Measurements from ENCODE around the gene CNTN1. TPM values are rescaled to one million over a fixed set of nuclear protein-coding genes. Genes with fewer than 3 reads are reported as not detected.

The CNTN1 gene
- total RNA-seq, 2 experiments from 2014 or later: not detected

GRCh38 chr12:40837891-40838429 lies 145.7 kb downstream of the CNTN1 start:
- H3K4me1 Mint-ChIP-seq (ENCODE audit: low read depth): no peaks in the 10 kb centered on the region

GRCh38 chr12:40843495-40843894 lies 151.3 kb downstream of the CNTN1 start:
- ChIA-PET CTCF (no interaction called here), POLR2A (no interaction called here)
- H3K27me3 Mint-ChIP-seq: no peaks in the 10 kb centered on the region
- no peak overlapping the region for H3K4me3 Mint-ChIP-seq
- intact Hi-C loops (cut with micrococcal nuclease): no loop called here
- peaks cover 4% of the 10 kb centered on the region for H3K9me3 Mint-ChIP-seq
- no peak for DNase-seq
- H3K36me3 Mint-ChIP-seq: no peaks in the 10 kb centered on the region
- H3K4me1 Mint-ChIP-seq (ENCODE audit: low read depth): no peaks in the 10 kb centered on the region
- no peak overlapping the region for H3K27ac Mint-ChIP-seq

More at GRCh38 chr12:40837891-40838429, 145.7 kb downstream of the CNTN1 start:
- no peaks in the 10 kb centered on the region for H3K27me3 Mint-ChIP-seq
- intact Hi-C loops (cut with micrococcal nuclease): no loop called here
- H3K4me3 Mint-ChIP-seq: no peak overlapping the region
- no peak overlapping the region for H3K27ac Mint-ChIP-seq
- ChIA-PET CTCF (no interaction called here), POLR2A (no interaction called here)
- no peaks in the 10 kb centered on the region for H3K36me3 Mint-ChIP-seq
- H3K9me3 Mint-ChIP-seq: peaks cover 9% of the 10 kb centered on the region
- DNase-seq: no peak

DNA sequence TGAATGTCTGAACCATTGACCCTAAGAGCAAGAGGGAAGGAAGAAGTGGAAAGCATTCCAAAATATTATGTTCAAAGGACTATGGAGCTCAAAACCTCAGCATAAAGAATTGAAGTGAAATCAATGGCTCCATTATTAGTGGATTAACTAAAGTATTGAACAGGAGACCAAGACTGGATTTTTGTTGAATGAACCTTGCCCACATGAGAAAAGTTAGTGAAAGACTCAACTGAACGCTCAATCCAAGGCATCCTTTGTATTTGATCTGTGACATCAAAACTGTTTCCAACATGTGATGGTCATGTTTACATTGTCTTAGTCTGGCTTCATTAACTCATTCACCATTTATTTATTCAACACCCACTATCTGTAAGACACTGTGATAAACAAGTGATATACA lies 161.0 kb downstream of the CNTN1 start:
- H3K36me3 Mint-ChIP-seq: no peaks in the 10 kb centered on the region
- intact Hi-C loops (cut with micrococcal nuclease): no loop called here
- ChIA-PET CTCF (no interaction called here), POLR2A (no interaction called here)
- no peak overlapping the region for H3K4me3 Mint-ChIP-seq
- no peaks in the 10 kb centered on the region for H3K9me3 Mint-ChIP-seq
- H3K4me1 Mint-ChIP-seq (ENCODE audit: low read depth): no peaks in the 10 kb centered on the region
- H3K27ac Mint-ChIP-seq: no peak overlapping the region
- H3K27me3 Mint-ChIP-seq: no peaks in the 10 kb centered on the region
- no peak for DNase-seq

DNA sequence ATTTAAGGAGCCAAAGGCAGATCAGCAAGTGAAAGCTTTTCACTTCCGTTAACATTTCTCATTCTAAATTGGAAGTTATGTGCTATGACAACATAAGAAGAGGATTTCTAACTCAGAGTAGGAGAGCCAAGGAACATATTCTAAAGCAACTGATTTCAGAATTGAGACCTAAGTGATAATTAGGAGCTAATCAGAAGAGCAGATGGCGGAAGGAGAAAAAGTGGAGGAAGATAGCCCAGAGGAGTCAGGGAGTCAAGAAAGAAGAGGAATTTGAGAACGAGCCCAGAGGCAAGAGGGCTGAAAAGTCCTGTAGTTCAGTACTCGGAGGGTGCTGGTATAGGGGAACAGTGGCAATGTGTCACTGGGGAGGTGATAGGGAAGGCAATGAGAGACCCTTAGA lies 162.4 kb downstream of the CNTN1 start:
- Mint-ChIP-seq H3K27me3 (no peaks in the 10 kb centered on the region), H3K36me3 (no peaks in the 10 kb centered on the region), H3K4me1 (ENCODE audit: low read depth) (no peaks in the 10 kb centered on the region), H3K9me3 (no peaks in the 10 kb centered on the region), H3K27ac (no peak overlapping the region), H3K4me3 (no peak overlapping the region)
- ChIA-PET POLR2A (no interaction called here), CTCF (no interaction called here)
- DNase-seq: no peak
- intact Hi-C loops (cut with micrococcal nuclease): no loop called here

DNA sequence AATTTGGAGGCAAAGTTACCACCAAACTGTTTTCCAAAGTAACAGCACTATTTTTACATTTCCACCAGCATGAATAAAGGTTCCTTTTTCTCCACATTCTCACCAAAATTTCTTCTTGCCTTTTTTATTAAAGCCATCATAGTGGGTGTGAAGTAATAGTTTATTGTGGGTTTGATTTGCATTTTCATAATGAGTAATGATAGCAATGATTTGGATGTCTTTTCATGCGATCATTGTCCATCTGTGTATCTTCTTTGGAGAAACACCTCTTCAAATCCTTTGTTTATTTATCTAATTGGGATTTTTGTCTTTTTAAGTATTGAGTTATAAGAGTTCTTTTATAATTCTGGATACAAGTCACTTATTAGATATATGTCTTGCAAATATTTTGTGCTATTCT lies 172.7 kb downstream of the CNTN1 start:
- H3K4me3 Mint-ChIP-seq: no peak overlapping the region
- ChIA-PET POLR2A (no interaction called here), CTCF (no interaction called here)
- DNase-seq: no peak
- H3K27me3 Mint-ChIP-seq: no peaks in the 10 kb centered on the region
- intact Hi-C loops (cut with micrococcal nuclease): no loop called here
- no peaks in the 10 kb centered on the region for H3K9me3 Mint-ChIP-seq
- no peaks in the 10 kb centered on the region for H3K36me3 Mint-ChIP-seq
- no peak overlapping the region for H3K27ac Mint-ChIP-seq
- no peaks in the 10 kb centered on the region for H3K4me1 Mint-ChIP-seq (ENCODE audit: low read depth)

DNA sequence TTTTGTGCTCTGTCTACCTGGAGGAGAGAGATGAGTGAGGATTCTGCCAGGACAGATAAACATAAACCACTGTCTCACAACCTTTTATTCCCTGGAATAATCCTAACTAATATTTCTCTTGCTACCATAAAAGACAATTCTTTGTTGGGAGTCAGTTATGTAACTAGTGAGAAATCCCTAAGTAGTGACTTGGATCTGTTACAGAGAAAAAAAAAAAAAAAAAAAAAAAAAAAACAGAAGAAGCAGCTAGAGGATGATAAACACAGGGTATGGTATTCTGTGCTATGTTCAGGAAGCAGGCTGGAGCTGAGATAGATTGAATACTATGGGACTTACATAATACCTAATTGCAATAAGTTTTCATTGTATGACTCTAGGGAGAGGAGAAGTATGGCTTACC lies 178.7 kb downstream of the CNTN1 start:
- Mint-ChIP-seq H3K27me3 (no peaks in the 10 kb centered on the region), H3K27ac (no peak overlapping the region), H3K4me3 (no peak overlapping the region), H3K4me1 (ENCODE audit: low read depth) (no peaks in the 10 kb centered on the region), H3K36me3 (no peaks in the 10 kb centered on the region), H3K9me3 (no peaks in the 10 kb centered on the region)
- no peak for DNase-seq
- intact Hi-C loops (cut with micrococcal nuclease): no loop called here
- ChIA-PET CTCF (no interaction called here), POLR2A (no interaction called here)

- no peaks in the 10 kb centered on the region for H3K9me3 Mint-ChIP-seq
- ChIA-PET POLR2A (no interaction called here), CTCF (no interaction called here)
- no peak overlapping the region for H3K4me3 Mint-ChIP-seq
- intact Hi-C loops (cut with micrococcal nuclease): no loop called here
- no peak for DNase-seq
- no peaks in the 10 kb centered on the region for H3K27me3 Mint-ChIP-seq
- H3K27ac Mint-ChIP-seq: no peak overlapping the region
- no peaks in the 10 kb centered on the region for H3K4me1 Mint-ChIP-seq (ENCODE audit: low read depth)
- H3K36me3 Mint-ChIP-seq: no peaks in the 10 kb centered on the region
Measured at GRCh38 chr12:40874868-40875267, 182.6 kb downstream of the CNTN1 start.

DNA sequence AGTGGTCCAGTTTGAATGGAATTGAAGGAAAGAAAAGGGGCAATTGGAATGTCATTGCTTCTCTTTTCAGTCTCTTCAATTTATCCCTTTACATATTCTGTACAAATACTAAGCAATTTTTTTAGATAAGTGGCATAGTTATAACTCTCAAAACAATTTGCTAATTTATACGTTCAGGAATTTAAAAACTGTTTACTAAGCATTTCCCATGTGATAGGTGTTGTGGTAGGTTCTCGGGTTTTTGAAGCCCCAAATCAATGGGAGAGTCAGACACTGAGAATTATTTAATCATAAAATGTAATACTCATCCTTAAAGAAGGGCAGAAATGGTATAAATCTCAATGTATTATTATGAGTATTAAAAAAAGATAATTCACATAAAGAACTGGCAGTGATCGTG lies 197.1 kb downstream of the CNTN1 start:
- no peaks in the 10 kb centered on the region for H3K4me1 Mint-ChIP-seq (ENCODE audit: low read depth)
- POLR2A ChIA-PET: no interaction called here
- intact Hi-C loops (cut with micrococcal nuclease): no loop called here

DNA sequence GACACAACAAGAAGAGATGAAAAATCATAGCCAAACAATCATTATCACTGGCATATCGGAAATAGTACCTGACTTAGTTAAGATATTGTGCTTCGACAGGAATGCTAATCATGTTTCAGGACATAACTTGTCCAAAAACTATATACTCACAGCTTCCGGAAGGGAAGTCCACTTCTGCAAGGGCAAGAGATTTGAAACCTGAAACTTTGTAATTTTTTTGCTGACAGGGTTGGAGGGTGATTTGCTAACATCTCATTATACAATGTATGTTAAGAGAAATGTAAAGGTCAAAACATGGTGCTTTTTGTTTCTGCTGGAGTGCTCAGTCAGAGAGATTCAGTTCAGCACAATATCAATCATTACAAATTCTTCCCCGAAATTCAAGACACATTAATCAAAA lies 200.3 kb downstream of the CNTN1 start:
- Mint-ChIP-seq H3K36me3 (no peaks in the 10 kb centered on the region), H3K9me3 (no peaks in the 10 kb centered on the region), H3K27ac (no peak overlapping the region), H3K27me3 (no peaks in the 10 kb centered on the region), H3K4me1 (ENCODE audit: low read depth) (no peaks in the 10 kb centered on the region), H3K4me3 (no peak overlapping the region)
- ChIA-PET POLR2A (no interaction called here), CTCF (no interaction called here)
- intact Hi-C loops (cut with micrococcal nuclease): no loop called here
- no peak for DNase-seq

More for the DNA sequence above, 197.1 kb downstream of the CNTN1 start:
- no peak overlapping the region for H3K4me3 Mint-ChIP-seq
- CTCF ChIA-PET: no interaction called here
- H3K27ac Mint-ChIP-seq: no peak overlapping the region
- DNase-seq: no peak
- no peaks in the 10 kb centered on the region for H3K27me3 Mint-ChIP-seq
- H3K36me3 Mint-ChIP-seq: no peaks in the 10 kb centered on the region
- no peaks in the 10 kb centered on the region for H3K9me3 Mint-ChIP-seq

GRCh38 chr12:40898505-40898904 lies 206.3 kb downstream of the CNTN1 start:
- intact Hi-C loops (cut with micrococcal nuclease): no loop called here
- no peak for DNase-seq
- no peaks in the 10 kb centered on the region for H3K4me1 Mint-ChIP-seq (ENCODE audit: low read depth)
- H3K9me3 Mint-ChIP-seq: no peaks in the 10 kb centered on the region
- H3K27ac Mint-ChIP-seq: no peak overlapping the region
- POLR2A ChIA-PET: no interaction called here
- CTCF ChIA-PET: no interaction called here
- H3K4me3 Mint-ChIP-seq: no peak overlapping the region
- no peaks in the 10 kb centered on the region for H3K27me3 Mint-ChIP-seq
- no peaks in the 10 kb centered on the region for H3K36me3 Mint-ChIP-seq

DNA sequence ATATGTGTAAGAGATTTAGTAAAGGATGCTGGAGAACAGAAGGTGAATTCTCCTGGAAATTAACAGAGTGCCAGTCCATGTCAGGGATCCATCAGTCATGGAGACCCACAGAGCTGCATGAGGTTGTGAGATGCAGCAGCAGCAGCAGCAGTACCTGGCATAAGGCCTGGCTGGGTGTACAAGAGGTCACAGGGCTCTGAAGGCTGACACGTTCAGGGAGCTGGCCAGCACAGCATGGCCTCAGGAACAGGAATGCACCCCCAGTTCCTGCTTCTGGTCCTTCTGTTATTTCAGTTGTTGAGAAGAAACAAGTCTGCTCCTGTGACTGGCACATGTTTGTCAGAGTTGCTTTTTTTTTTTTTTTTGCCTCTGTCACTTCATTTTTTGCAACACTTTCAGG lies 210.8 kb downstream of the CNTN1 start:
- H3K27ac Mint-ChIP-seq: no peak overlapping the region
- POLR2A ChIA-PET: no interaction called here
- no peaks in the 10 kb centered on the region for H3K4me1 Mint-ChIP-seq (ENCODE audit: low read depth)
- H3K9me3 Mint-ChIP-seq: no peaks in the 10 kb centered on the region
- no peaks in the 10 kb centered on the region for H3K27me3 Mint-ChIP-seq
- CTCF ChIA-PET: no interaction called here
- intact Hi-C loops (cut with micrococcal nuclease): no loop called here
- no peak for DNase-seq
- H3K36me3 Mint-ChIP-seq: no peaks in the 10 kb centered on the region
- no peak overlapping the region for H3K4me3 Mint-ChIP-seq

DNA sequence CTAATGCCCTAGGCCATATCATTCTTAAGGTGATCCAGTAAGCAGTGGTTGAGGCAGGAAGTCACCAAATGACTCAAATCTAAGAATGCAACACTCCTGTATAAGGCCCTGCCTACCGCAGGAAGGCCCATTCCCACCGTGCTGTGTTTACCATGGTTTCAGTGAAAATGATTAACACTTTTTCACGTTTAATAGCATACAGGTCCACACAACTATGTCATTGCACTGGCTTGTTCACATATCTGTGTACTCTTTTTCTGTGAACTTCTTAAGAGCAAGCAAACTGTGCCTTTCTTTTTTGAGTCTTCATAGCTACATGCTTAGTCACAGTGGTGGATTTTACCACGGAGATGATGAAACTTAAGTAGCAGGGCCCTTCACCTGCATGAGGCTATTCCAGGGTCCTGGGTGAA lies 214.9 kb downstream of the CNTN1 start:
- Mint-ChIP-seq H3K36me3 (no peaks in the 10 kb centered on the region), H3K4me1 (ENCODE audit: low read depth) (no peaks in the 10 kb centered on the region), H3K27me3 (no peaks in the 10 kb centered on the region), H3K4me3 (no peak overlapping the region), H3K9me3 (no peaks in the 10 kb centered on the region), H3K27ac (no peak overlapping the region)
- intact Hi-C loops (cut with micrococcal nuclease): no loop called here
- DNase-seq: peak; percentile 10
- ChIA-PET POLR2A (no interaction called here), CTCF (no interaction called here)

- Mint-ChIP-seq H3K27ac (no peak overlapping the region), H3K9me3 (no peaks in the 10 kb centered on the region), H3K4me3 (no peak overlapping the region), H3K27me3 (no peaks in the 10 kb centered on the region), H3K36me3 (no peaks in the 10 kb centered on the region), H3K4me1 (ENCODE audit: low read depth) (no peaks in the 10 kb centered on the region)
- intact Hi-C loops (cut with micrococcal nuclease): no loop called here
- POLR2A ChIA-PET: no interaction called here
- DNase-seq: no peak
- CTCF ChIA-PET: no interaction called here
Measured at GRCh38 chr12:40911676-40912075, 219.4 kb downstream of the CNTN1 start.

- Mint-ChIP-seq H3K9me3 (no peaks in the 10 kb centered on the region), H3K27ac (no peak overlapping the region), H3K4me1 (ENCODE audit: low read depth) (no peaks in the 10 kb centered on the region), H3K27me3 (no peaks in the 10 kb centered on the region), H3K36me3 (no peaks in the 10 kb centered on the region), H3K4me3 (no peak overlapping the region)
- no peak for DNase-seq
- ChIA-PET CTCF (no interaction called here), POLR2A (no interaction called here)
- intact Hi-C loops (cut with micrococcal nuclease): no loop called here
Measured at GRCh38 chr12:40915172-40915571, 222.9 kb downstream of the CNTN1 start.

Measured in activated CD4-positive, alpha-beta memory T cell treated with anti-CD3 and anti-CD28 coated beads for 36 hours (primary cell).